ENCODE measurements around the gene TMEM131L. TPM values are rescaled to one million over a fixed set of nuclear protein-coding genes. Genes with fewer than 3 reads are reported as not detected.

TMEM131L gene
- polyA plus RNA-seq, 1 experiment, result 6.0 TPM

DNA sequence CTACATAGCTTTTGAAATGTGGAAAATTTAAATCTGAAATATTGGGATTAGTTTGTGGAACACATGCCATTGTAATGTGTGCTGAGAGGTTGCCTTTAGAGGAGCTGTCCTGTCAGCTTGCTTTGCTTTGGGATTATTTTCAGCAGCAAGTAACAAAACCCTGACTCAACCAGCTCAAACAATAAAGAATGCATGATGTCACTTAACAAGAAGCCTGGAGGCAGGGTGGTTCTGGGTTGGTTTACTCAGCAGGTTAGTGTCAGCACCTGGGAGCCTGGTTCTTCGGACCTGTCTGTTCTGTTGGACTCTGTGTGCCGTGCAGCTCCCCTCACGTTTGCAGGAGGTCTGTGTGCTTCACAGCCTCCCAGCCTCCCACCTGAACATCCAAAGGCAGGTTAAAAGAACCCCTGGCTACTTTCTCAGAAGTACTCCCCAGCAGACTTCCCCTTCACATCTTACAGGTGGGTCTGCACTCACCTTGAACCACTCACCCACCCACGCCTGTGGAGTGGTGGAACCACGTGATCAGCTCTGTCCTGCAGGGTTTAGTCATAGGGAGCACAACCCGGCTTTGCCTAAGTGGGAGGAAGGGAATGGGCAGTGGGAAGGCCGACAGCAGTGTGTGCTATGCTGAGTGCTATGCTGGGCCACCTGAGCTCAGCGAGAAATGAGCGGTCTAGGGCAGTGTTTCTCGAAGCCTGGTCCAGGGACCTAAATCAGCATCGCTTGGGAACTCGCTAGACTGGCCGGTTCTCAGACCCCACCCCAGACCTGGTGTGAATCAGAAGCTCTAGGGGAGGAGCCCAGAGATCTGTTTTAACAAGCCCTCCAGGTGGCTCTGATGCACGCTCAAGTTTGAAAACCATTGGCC is 20.4 kb downstream of the TMEM131L start:
- H3K4me3 ChIP-seq (ENCODE audit: low read depth, low read length), result no peak overlapping the region
- TF ChIP-seq, protein P1, sequence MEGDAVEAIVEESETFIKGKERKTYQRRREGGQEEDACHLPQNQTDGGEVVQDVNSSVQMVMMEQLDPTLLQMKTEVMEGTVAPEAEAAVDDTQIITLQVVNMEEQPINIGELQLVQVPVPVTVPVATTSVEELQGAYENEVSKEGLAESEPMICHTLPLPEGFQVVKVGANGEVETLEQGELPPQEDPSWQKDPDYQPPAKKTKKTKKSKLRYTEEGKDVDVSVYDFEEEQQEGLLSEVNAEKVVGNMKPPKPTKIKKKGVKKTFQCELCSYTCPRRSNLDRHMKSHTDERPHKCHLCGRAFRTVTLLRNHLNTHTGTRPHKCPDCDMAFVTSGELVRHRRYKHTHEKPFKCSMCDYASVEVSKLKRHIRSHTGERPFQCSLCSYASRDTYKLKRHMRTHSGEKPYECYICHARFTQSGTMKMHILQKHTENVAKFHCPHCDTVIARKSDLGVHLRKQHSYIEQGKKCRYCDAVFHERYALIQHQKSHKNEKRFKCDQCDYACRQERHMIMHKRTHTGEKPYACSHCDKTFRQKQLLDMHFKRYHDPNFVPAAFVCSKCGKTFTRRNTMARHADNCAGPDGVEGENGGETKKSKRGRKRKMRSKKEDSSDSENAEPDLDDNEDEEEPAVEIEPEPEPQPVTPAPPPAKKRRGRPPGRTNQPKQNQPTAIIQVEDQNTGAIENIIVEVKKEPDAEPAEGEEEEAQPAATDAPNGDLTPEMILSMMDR (IDR thresholded peaks at IDR 0.05; ENCODE audit: insufficient read depth, low read depth, low read length), result no peak
- ChIA-PET CTCF (interaction anchor here (0.9 kb wide), 1 partner anchor 88 kb away, joined by 3 read pairs; no protein-coding TSS in a partner anchor), POLR2A (no interaction called here)
- H3K27me3 ChIP-seq (ENCODE audit: control insufficient read depth, insufficient read depth, low read length), result no peaks in the 10 kb centered on the region
- DNase-seq (ENCODE audit: low read depth), result peak; percentile 57
- H3K36me3 ChIP-seq (ENCODE audit: control insufficient read depth, insufficient read depth, low read length), result no peaks in the 10 kb centered on the region

DNA sequence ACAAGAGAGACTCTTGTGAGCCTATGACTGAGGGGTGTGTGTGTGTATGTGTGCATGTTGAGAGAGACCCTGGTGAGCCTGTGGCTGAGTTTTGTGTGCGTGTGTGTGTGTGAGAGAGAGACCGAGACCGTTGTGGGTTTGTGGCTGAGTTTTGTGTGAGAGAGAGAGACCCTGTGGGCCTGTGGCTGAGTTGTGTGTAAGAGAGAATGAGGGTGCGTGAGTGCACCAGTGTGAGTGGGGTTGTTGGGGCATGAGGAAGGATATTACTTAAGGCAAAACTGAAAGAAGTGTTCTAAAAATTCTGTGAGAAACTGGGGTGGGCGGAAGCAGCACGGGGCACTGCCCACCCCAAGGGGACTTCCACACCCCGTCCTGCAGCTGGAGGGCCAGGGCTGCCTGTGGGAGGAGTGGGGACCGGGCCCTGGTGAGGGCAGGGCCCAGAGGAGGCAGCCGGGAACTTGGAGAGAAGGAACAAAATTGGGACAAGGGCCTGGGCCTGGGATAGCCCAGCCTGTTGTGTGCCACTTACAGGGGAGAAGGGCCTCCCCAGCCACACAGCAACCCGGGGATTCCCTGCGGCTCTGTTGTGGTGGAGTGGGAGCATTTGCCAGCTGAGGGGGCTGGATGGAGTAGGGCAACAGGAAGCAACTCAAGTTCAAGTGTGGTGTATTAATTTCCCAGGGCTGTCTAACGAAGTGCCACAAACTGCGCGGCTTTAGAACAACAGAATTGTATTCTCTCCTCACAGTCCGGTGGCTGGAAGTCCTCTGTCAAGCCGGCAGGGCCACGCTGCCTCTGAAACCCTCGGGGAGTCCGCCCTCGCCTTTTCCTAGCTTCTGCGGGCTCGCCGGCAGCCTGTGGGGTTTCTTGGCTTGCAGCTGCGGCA is 22.1 kb downstream of the TMEM131L start:
- TF ChIP-seq, protein P1 (IDR thresholded peaks at IDR 0.05; ENCODE audit: insufficient read depth, low read depth, low read length), result no peak
- DNase-seq (ENCODE audit: low read depth), result no peak
- ChIA-PET CTCF (interaction anchor here (1.0 kb wide), 1 partner anchor 9 kb away, joined by 3 read pairs; no protein-coding TSS in a partner anchor), POLR2A (no interaction called here)
- Histone ChIP-seq H3K27me3 (ENCODE audit: control insufficient read depth, insufficient read depth, low read length) (no peaks in the 10 kb centered on the region), H3K4me3 (ENCODE audit: low read depth, low read length) (no peak overlapping the region), H3K36me3 (ENCODE audit: control insufficient read depth, insufficient read depth, low read length) (no peaks in the 10 kb centered on the region; the same call in 1 of the 2 replicates)

DNA sequence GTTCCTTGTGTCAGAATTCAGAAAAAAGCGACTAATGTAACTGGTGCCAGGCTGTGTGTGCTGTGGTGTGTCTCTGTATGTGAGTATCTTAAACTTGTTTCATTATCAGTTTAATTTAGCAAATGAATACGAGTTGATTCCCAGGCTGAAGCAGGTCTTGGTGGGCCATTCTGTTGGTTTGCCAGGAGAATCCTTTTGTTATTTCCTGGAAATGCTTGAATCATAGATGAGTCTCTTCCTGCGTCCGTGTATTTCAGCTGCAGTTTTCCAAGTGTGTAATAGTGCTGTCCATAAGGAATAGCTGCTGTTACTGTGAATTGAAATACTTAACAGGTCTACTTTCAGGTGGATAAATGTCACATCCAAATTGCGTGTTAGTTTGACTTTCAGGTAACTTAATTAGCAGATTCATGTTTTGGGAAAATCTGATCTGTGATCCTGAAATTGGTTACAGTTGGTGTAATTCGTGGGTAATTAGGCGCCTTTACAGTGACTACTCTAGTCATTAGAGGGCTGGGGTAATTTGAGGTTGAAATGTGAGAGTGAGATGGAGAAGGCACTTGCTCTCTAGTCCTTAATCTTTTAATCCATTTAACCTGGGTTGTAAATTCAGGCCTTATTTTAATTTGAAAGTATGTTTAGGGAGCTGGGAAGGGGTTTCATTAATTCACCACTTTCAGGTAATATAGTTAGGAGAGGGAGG is 23.8 kb downstream of the TMEM131L start:
- Histone ChIP-seq H3K4me3 (ENCODE audit: low read depth, low read length) (no peak overlapping the region), H3K27me3 (ENCODE audit: control insufficient read depth, insufficient read depth, low read length) (no peaks in the 10 kb centered on the region), H3K36me3 (ENCODE audit: control insufficient read depth, insufficient read depth, low read length) (no peaks in the 10 kb centered on the region; the same call in 1 of the 2 replicates)
- DNase-seq (ENCODE audit: low read depth), result no peak
- POLR2A ChIA-PET, result no interaction called here
- CTCF ChIA-PET, result interaction anchor here (0.7 kb wide), 1 partner anchor 371 kb away, joined by 4 read pairs; no protein-coding TSS in a partner anchor
- TF ChIP-seq, protein P1 (IDR thresholded peaks at IDR 0.05; ENCODE audit: insufficient read depth, low read depth, low read length), result no peak

DNA sequence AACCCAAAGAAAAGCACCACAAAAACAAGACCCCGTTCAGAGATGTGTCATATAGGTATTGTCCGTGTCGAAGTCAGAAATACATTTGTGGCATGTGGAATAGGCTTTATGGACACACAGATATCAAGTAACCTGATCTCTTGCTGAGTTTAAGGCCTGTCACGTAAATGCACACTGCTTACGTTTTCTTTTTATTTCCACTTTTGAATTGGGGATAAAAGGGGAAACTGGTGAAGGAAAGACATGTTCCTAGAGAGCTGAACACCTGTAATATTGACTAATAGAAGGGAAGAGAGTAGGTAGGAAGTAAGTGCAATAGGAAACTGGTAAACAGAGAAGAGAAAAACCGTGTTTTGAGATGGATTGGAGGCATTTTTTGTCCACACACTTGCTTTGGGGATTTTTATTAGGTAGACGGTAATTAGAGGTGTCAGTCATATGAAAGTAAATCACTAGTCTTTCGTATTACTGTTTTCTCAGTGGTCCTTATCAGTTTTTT is 24.9 kb downstream of the TMEM131L start:
- TF ChIP-seq, protein P1 (IDR thresholded peaks at IDR 0.05; ENCODE audit: insufficient read depth, low read depth, low read length), result no peak
- Histone ChIP-seq H3K36me3 (ENCODE audit: control insufficient read depth, insufficient read depth, low read length) (no peaks in the 10 kb centered on the region; the same call in 1 of the 2 replicates), H3K27me3 (ENCODE audit: control insufficient read depth, insufficient read depth, low read length) (no peaks in the 10 kb centered on the region), H3K4me3 (ENCODE audit: low read depth, low read length) (no peak overlapping the region)
- ChIA-PET CTCF (no interaction called here), POLR2A (no interaction called here)
- DNase-seq (ENCODE audit: low read depth), result no peak
